ENCODE data around the gene U2AF2. TPM values are rescaled to one million over a fixed set of nuclear protein-coding genes. Genes with fewer than 3 reads are reported as not detected.

The U2AF2 gene
- polyA plus RNA-seq, 1 donor (not counting 4 experiments of a cell fraction or from before 2014, with no cell fraction given) = 109 TPM

DNA sequence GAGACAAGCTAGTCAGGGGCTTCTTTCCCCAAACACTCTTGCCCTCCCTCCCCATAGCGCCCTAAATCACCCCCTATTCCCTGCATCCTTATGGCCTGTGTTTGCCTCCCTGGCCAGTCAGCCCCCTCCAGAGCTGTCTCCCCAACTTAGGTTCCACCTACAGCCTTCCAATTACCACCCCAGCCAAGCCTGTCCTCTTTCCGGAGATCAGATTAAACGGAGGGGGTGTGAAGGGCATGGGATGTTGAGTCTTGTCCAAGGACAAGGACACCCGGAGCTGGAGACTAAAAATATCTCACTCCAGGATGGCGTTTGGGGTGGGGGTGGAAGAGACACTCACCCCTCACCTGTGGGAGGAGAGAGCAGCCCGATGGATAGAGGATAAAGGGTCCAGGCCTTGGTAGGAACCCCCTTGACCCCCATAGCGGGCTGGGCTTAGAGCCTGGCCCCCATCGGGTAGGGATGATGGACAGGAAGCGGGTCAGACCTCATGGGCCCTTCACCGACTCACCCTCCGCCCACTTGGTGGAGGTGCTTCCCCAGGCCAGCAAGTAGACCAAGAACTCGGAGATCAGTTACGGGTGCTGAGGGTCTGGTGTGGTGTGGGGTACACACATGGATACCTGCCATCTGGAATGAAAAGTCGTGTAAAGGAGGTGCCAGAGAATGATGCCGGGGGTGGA, 43.4 kb upstream of the U2AF2 start:
- FAIRE-seq = no peak
- Histone ChIP-seq H3K36me3 (ENCODE audit: control insufficient read depth in 2 of 2, extremely low read depth in 1 of 2, insufficient read depth in 2 of 2, low read length in 2 of 2) (peaks cover 11 to 17% of the 10 kb centered on the region in 2 experiments), H3K79me2 (ENCODE audit: control insufficient read depth, insufficient read depth, low read length) (peaks cover 54% of the 10 kb centered on the region), H3K4me3 (ENCODE audit: control insufficient read depth in 2 of 3, extremely low read depth in 1 of 3, insufficient read depth in 2 of 3, low read depth in 1 of 3, low read length in 3 of 3) (no peak overlapping the region), H3K4me1 (ENCODE audit: control insufficient read depth, extremely low read depth, insufficient read depth, low read length) (peaks cover 6% of the 10 kb centered on the region), H3K4me2 (ENCODE audit: control insufficient read depth, extremely low read depth, insufficient read depth, low read depth, low read length) (no peak overlapping the region), H4K20me1 (ENCODE audit: control insufficient read depth, extremely low read depth, insufficient read depth, low read length) (no peaks in the 10 kb centered on the region), H3K9ac (ENCODE audit: control insufficient read depth, extremely low read depth, insufficient read depth, low read length) (no peak overlapping the region), H3K9me1 (ENCODE audit: control insufficient read depth, extremely low read depth, insufficient read depth, low read length) (no peaks in the 10 kb centered on the region), H3K27me3 (ENCODE audit: control insufficient read depth, extremely low read depth, insufficient read depth, low read length) (no peaks in the 10 kb centered on the region), H3K9me3 (ENCODE audit: control insufficient read depth, low read depth, low read length) (no peaks in the 10 kb centered on the region), H2AFZ (ENCODE audit: control insufficient read depth, low read length) (no peak overlapping the region), H3K27ac (ENCODE audit: control insufficient read depth, insufficient read depth, low read length) (no peak overlapping the region)
- dilution Hi-C loops (cut with MboI; ENCODE audit: extremely low pct_ligation_motif_present, low sequenced_read_pairs) = no loop called here
- no peak for DNase-seq (ENCODE audit: low read depth, low spot score)
- TF ChIP-seq CTCF (optimal IDR thresholded peaks at IDR 0.05 in 1 of 3, IDR thresholded peaks at IDR 0.05 in 1 of 3, conservative IDR thresholded peaks at IDR 0.05 in 1 of 3; ENCODE audit: extremely low read depth in 1 of 3, insufficient read depth in 2 of 3, low read length in 3 of 3) (no peak), EZH2 (IDR thresholded peaks at IDR 0.05; ENCODE audit: low read length) (no peak)

- DNase-seq (ENCODE audit: low read depth, low spot score) = no peak
- Histone ChIP-seq H3K79me2 (ENCODE audit: control insufficient read depth, insufficient read depth, low read length) (peaks cover 47% of the 10 kb centered on the region), H3K9ac (ENCODE audit: control insufficient read depth, extremely low read depth, insufficient read depth, low read length) (no peak overlapping the region), H4K20me1 (ENCODE audit: control insufficient read depth, extremely low read depth, insufficient read depth, low read length) (no peaks in the 10 kb centered on the region), H3K9me1 (ENCODE audit: control insufficient read depth, extremely low read depth, insufficient read depth, low read length) (no peaks in the 10 kb centered on the region), H2AFZ (ENCODE audit: control insufficient read depth, low read length) (no peak overlapping the region), H3K9me3 (ENCODE audit: control insufficient read depth, low read depth, low read length) (no peaks in the 10 kb centered on the region), H3K4me1 (ENCODE audit: control insufficient read depth, extremely low read depth, insufficient read depth, low read length) (no peaks in the 10 kb centered on the region), H3K27ac (ENCODE audit: control insufficient read depth, insufficient read depth, low read length) (no peak overlapping the region), H3K4me3 (ENCODE audit: control insufficient read depth in 2 of 3, extremely low read depth in 1 of 3, insufficient read depth in 2 of 3, low read depth in 1 of 3, low read length in 3 of 3) (no peak overlapping the region), H3K4me2 (ENCODE audit: control insufficient read depth, extremely low read depth, insufficient read depth, low read depth, low read length) (no peak overlapping the region), H3K36me3 (ENCODE audit: control insufficient read depth in 2 of 2, extremely low read depth in 1 of 2, insufficient read depth in 2 of 2, low read length in 2 of 2) (peaks cover 5 to 16% of the 10 kb centered on the region in 2 experiments), H3K27me3 (ENCODE audit: control insufficient read depth, extremely low read depth, insufficient read depth, low read length) (no peaks in the 10 kb centered on the region)
- no peak for FAIRE-seq
- dilution Hi-C loops (cut with MboI; ENCODE audit: extremely low pct_ligation_motif_present, low sequenced_read_pairs) = no loop called here
- TF ChIP-seq EZH2 (IDR thresholded peaks at IDR 0.05; ENCODE audit: low read length) = no peak
- no peak for TF ChIP-seq CTCF (optimal IDR thresholded peaks at IDR 0.05 in 1 of 3, IDR thresholded peaks at IDR 0.05 in 1 of 3, conservative IDR thresholded peaks at IDR 0.05 in 1 of 3; ENCODE audit: extremely low read depth in 1 of 3, insufficient read depth in 2 of 3, low read length in 3 of 3)
These were observed 42.7 kb upstream of the U2AF2 start for GRCh38 chr19:55611983-55612645.

Data from keratinocyte (primary cell).